Posterior cingulate gyrus (tissue), 11 donors: ENCODE data around the gene PUS7.
"Not testable (repeated sequence)": the region's sequence is repeated elsewhere in the genome, so short reads cannot be mapped to it uniquely, and the experiment has no call there.

Experiments used
- DNase-seq, 10 donors: peaks; one replicate each; pipeline versions ENCODE4 v3.0.0 to v3.0.0-alpha.2; 2020 to 2021; ENCODE audit warnings: mixed read lengths in 3 of 10
- intact Hi-C: fragments of 100-400 bp; cut with DNase I; formaldehyde crosslinking; loops from one replicate; pipeline ENCODE4 v1.15.1; 2023

Gene PUS7

GRCh38 chr7:105521717-105522463 is at the start of gene PUS7:
Gene PUS7, minus strand, starts transcription at chr7:105522271. Its CDS starts 13,759 bp downstream, at chr7:105508512.
- peak; percentile 76 to 97 (median 86) for DNase-seq
- intact Hi-C loops: no loop called here

GRCh38 chr7:105567821-105568220 is 45.8 kb upstream of the PUS7 start:
- DNase-seq: no peak
- intact Hi-C loops: no loop called here

GRCh38 chr7:105567024-105567423 is 45.0 kb upstream of the PUS7 start:
- DNase-seq: no peak
- intact Hi-C loops: no loop called here

- intact Hi-C loops: no loop called here
- no peak for DNase-seq
Observed at GRCh38 chr7:105565190-105565589, 43.1 kb upstream of the PUS7 start.

- DNase-seq: no peak
- intact Hi-C loops: no loop called here
Observed at GRCh38 chr7:105559926-105560325, 37.9 kb upstream of the PUS7 start.

GRCh38 chr7:105538339-105538738 is 16.3 kb upstream of the PUS7 start:
- no peak for DNase-seq
- intact Hi-C loops: no loop called here

GRCh38 chr7:105532709-105533460 is 10.8 kb upstream of the PUS7 start:
- intact Hi-C loops: no loop called here
- no peak for DNase-seq

GRCh38 chr7:105531792-105532671 is 10.0 kb upstream of the PUS7 start, which contains the start of gene RINT1:
Gene RINT1, plus strand, starts transcription at chr7:105532201. Its CDS starts 115 bp downstream, at chr7:105532316.
- intact Hi-C loops: no loop called here
- peak; percentile 83 to 99 (median 92) for DNase-seq

GRCh38 chr7:105530546-105530945 is 8.5 kb upstream of the PUS7 start:
- intact Hi-C loops: no loop called here
- DNase-seq: peak in 1 of 10 donors; percentile 62

GRCh38 chr7:105530126-105530525 is 8.1 kb upstream of the PUS7 start:
- intact Hi-C loops: no loop called here
- DNase-seq: no peak

GRCh38 chr7:105527737-105528136 is 5.7 kb upstream of the PUS7 start:
- DNase-seq, intact Hi-C loops: not testable (repeated sequence)

GRCh38 chr7:105524840-105525239 is 2.8 kb upstream of the PUS7 start:
- intact Hi-C loops: no loop called here
- DNase-seq: no peak

GRCh38 chr7:105524423-105524822 is 2.4 kb upstream of the PUS7 start:
- DNase-seq, intact Hi-C loops: not testable (repeated sequence)

GRCh38 chr7:105521027-105521716 is 899 bp downstream of the PUS7 start:
- intact Hi-C loops: no loop called here
- peak; percentile 42 to 95 (median 66) for DNase-seq

- intact Hi-C loops: not testable (repeated sequence)
Observed at GRCh38 chr7:105520620-105521019, 1.5 kb downstream of the PUS7 start.

GRCh38 chr7:105519353-105519752 is 2.7 kb downstream of the PUS7 start:
- no peak for DNase-seq
- intact Hi-C loops: no loop called here

More at GRCh38 chr7:105520620-105521019, 1.5 kb downstream of the PUS7 start:
- DNase-seq: not testable (repeated sequence)

- intact Hi-C loops, DNase-seq: not testable (repeated sequence)
Observed at GRCh38 chr7:105515610-105516009, 6.5 kb downstream of the PUS7 start.

GRCh38 chr7:105512926-105513526 is 9.0 kb downstream of the PUS7 start:
- no peak for DNase-seq
- intact Hi-C loops: no loop called here

- intact Hi-C loops: no loop called here
Observed at GRCh38 chr7:105512415-105512814, 9.7 kb downstream of the PUS7 start.

GRCh38 chr7:105502173-105502572 is 19.9 kb downstream of the PUS7 start:
- peak in 3 of 10 donors; percentile 14 to 83 (median 17) for DNase-seq
- intact Hi-C loops: no loop called here

More at GRCh38 chr7:105512415-105512814, 9.7 kb downstream of the PUS7 start:
- DNase-seq: no peak
